HepG2 (cell line): ENCODE results near the gene PELI2. TPM values are rescaled to one million over a fixed set of nuclear protein-coding genes. Genes with fewer than 3 reads are reported as not detected.

Experiments
- AHR ChIP-seq: IDR thresholded peaks from 2 replicates; pipeline ENCODE4 v1.6.1; 2018; ENCODE audit warnings: missing genetic modification reagents, missing compliant biosample characterization
- BCLAF1 ChIP-seq: fragments of 450-650 bp; IDR thresholded peaks from 2 replicates; pipeline ENCODE4 v1.6.1; 2017; ENCODE audit warnings: mild to moderate bottlenecking
- CEBPB ChIP-seq: IDR thresholded peaks from 2 replicates; pipeline ENCODE4 v1.6.1; 2011; ENCODE audit warnings: low read depth, low read length, improper control_type of control experiment, borderline replicate concordance
- ETV6 ChIP-seq: sonication (generic); formaldehyde crosslinking; conservative IDR thresholded peaks from 2 replicates; pipeline ENCODE4 v1.4.0; 2020; ENCODE audit warnings: missing genetic modification reagents
- FOXK1 ChIP-seq: sonication (generic); formaldehyde crosslinking; IDR thresholded peaks from 2 replicates; pipeline ENCODE4 v1.4.0; 2020; ENCODE audit warnings: low read depth, missing genetic modification reagents, borderline replicate concordance
- HNF4A ChIP-seq: sonication (generic); formaldehyde crosslinking; IDR thresholded peaks from 2 replicates; pipeline ENCODE4 v1.4.0; 2020; ENCODE audit warnings: missing genetic modification reagents
- JDP2 ChIP-seq: sonication (generic); formaldehyde crosslinking; IDR thresholded peaks from 2 replicates; pipeline ENCODE4 v1.8.1; 2022; ENCODE audit warnings: missing genetic modification reagents, borderline replicate concordance
- JUNB ChIP-seq: sonication (generic); formaldehyde crosslinking; IDR thresholded peaks from 2 replicates; pipeline ENCODE4 v1.8.0; 2022; ENCODE audit warnings: missing genetic modification reagents, mild to moderate bottlenecking, borderline replicate concordance
- KDM4B ChIP-seq: sonication (generic); formaldehyde crosslinking; IDR thresholded peaks from 2 replicates; pipeline ENCODE4 v1.4.0; 2020; ENCODE audit warnings: missing genetic modification reagents
- KLF12 ChIP-seq: sonication (generic); formaldehyde crosslinking; IDR thresholded peaks from 2 replicates; pipeline ENCODE4 v1.4.0; 2020; ENCODE audit warnings: missing genetic modification reagents, borderline replicate concordance
- MEIS1 ChIP-seq: sonication (generic); formaldehyde crosslinking; IDR thresholded peaks from 2 replicates; pipeline ENCODE4 v1.9.0; 2021; ENCODE audit warnings: mild to moderate bottlenecking, missing genetic modification reagents, moderate library complexity, borderline replicate concordance
- NR2C2 ChIP-seq: sonication (generic); formaldehyde crosslinking; IDR thresholded peaks from 2 replicates; pipeline ENCODE4 v1.4.0; 2020; ENCODE audit warnings: missing genetic modification reagents, mild to moderate bottlenecking, moderate library complexity, borderline replicate concordance
- PCBP1 ChIP-seq: fragments of 200-400 bp; formaldehyde crosslinking; IDR thresholded peaks from 2 replicates; pipeline ENCODE4 v1.6.1; 2017; ENCODE audit warnings: mild to moderate bottlenecking, low read depth, low read length, borderline replicate concordance
- SMAD9 ChIP-seq: sonication (generic); formaldehyde crosslinking; IDR thresholded peaks from 2 replicates; pipeline ENCODE4 v1.5.1; 2020; ENCODE audit warnings: mild to moderate bottlenecking, missing genetic modification reagents
- TFDP2 ChIP-seq: sonication (generic); formaldehyde crosslinking; IDR thresholded peaks from 2 replicates; pipeline ENCODE4 v1.4.0; 2020; ENCODE audit warnings: missing genetic modification reagents
- ZBTB42 ChIP-seq: sonication (generic); formaldehyde crosslinking; IDR thresholded peaks from 2 replicates; pipeline ENCODE4 v1.5.0; 2020; ENCODE audit warnings: mild to moderate bottlenecking, missing genetic modification reagents
- ZMYM4 ChIP-seq: sonication (generic); formaldehyde crosslinking; IDR thresholded peaks from 2 replicates; pipeline ENCODE4 v1.8.1; 2023; ENCODE audit warnings: mild to moderate bottlenecking, missing genetic modification reagents
- ZNF160 ChIP-seq: sonication (generic); formaldehyde crosslinking; IDR thresholded peaks from 2 replicates; pipeline ENCODE4 v1.8.0; 2022; ENCODE audit warnings: mild to moderate bottlenecking, inconsistent platforms, missing genetic modification reagents
- ZNF431 ChIP-seq: sonication (generic); formaldehyde crosslinking; IDR thresholded peaks from 2 replicates; pipeline ENCODE4 v1.9.0; 2022; ENCODE audit warnings: missing genetic modification reagents, low read depth, mild to moderate bottlenecking, borderline replicate concordance
- ZNF510 ChIP-seq: sonication (generic); formaldehyde crosslinking; IDR thresholded peaks from 2 replicates; pipeline ENCODE4 v1.4.0; 2020; ENCODE audit warnings: low read depth, mild to moderate bottlenecking, missing genetic modification reagents
- ZNF543 ChIP-seq: sonication (generic); formaldehyde crosslinking; IDR thresholded peaks from 2 replicates; pipeline ENCODE4 v1.4.0; 2020; ENCODE audit warnings: mild to moderate bottlenecking, missing genetic modification reagents
- ZNF766 ChIP-seq: sonication (generic); formaldehyde crosslinking; IDR thresholded peaks from 2 replicates; pipeline ENCODE4 v1.5.0; 2020; ENCODE audit warnings: missing genetic modification reagents, borderline replicate concordance
- polyA plus RNA-seq, 8 experiments: library from polyadenylated mRNA; depleted of rRNA in 3 of 8; stranded (reverse) in 7 of 8; unstranded in 1 of 8; fragments of >200 nt; fragmentation: Illumina TruSeq in 4 of 8; extraction: Trizol in 4 of 8; gene quantifications; 2 replicates each; pipeline versions ENCODE4 v1.2.1 to v1.2.3, GENCODE V29; 2011 to 2016; ENCODE audit warnings: low read depth in 4 of 8, missing spikeins in 1 of 8, mixed read lengths in 1 of 8; ENCODE audit not compliant: insufficient read depth in 1 of 8
- total RNA-seq, 5 experiments: library from RNA; depleted of rRNA; stranded (reverse); fragments of >200 nt; fragmentation: Illumina TruSeq; extraction: Trizol; gene quantifications; 2 replicates each; pipeline ENCODE4 v1.2.3, GENCODE V29; 2016; ENCODE audit warnings: low read depth in 1 of 5

PELI2 gene
- total and polyA plus RNA-seq, 2 of the 13 experiments (the other 11 are each of a cell fraction or from before 2014, with no cell fraction given): 0.07 TPM; not detected in 1

DNA sequence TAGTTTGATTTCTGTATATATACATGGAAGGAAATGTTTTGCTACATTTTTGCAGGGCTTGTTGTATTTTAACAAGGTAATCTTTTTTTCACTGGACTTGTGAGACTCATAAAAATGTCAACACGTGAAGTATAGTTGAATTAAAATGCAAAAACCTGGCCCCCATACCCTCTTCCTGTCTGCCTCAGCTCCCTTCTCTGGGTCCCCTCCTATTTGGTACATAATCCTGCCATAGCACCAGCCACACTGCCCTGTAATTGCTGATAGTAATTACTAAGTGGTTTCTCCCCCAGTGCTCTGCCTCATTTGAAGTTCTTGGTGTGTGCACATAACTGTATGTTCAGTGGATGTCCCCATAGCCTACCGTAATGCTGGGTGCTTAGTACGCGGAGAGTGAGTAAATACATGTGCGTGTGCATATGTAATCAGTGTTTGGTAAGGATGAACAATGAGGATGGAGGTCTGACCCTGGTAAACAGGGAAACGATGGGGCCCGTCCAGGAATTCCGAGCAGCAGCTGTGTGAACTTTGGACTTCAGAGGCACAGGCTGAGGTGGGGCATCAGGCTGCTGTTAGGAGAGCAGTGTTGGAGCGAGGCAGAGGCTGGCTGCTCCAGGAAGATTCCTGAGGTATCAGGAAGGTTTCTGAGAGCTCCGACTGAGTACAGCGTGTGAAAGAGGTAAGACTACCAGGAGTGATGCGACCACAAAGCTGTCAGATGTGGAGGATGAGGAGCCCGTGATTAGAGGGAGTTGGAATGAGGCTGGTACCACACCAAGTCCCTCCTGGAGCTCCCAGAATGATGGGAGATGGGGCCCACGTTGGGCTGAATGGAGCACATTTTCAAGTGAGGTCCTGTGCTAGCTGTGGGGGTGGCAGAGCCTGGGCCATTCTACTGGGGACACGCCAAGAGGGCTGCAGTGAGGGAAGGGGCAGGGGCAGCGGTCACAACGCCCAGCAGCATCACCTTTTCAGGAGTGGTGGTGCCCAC, 106.8 kb downstream of the PELI2 start (continued):
- TF ChIP-seq ZBTB42 (CRISPR knock-in tag) (no peak), JDP2 (CRISPR knock-in tag) (no peak), ZMYM4 (peak; percentile 69), ETV6 (CRISPR knock-in tag) (no peak), CEBPB (0 out of 2 replicates have a peak, but pooled peaks have one; percentile 21), JUNB (CRISPR knock-in tag) (no peak), KLF12 (CRISPR knock-in tag) (no peak), BCLAF1 (no peak), HNF4A (CRISPR knock-in tag) (peak; percentile 94), ZNF431 (CRISPR knock-in tag) (no peak), TFDP2 (CRISPR knock-in tag) (no peak), PCBP1 (no peak), NR2C2 (no peak), ZNF510 (no peak), FOXK1 (peak; percentile 68; the same call in 1 of the 2 replicates), SMAD9 (no peak), ZNF766 (CRISPR knock-in tag) (no peak), MEIS1 (CRISPR knock-in tag) (no peak), AHR (CRISPR knock-in tag) (no peak), ZNF543 (CRISPR knock-in tag) (no peak), ZNF160 (CRISPR knock-in tag) (no peak), KDM4B (CRISPR knock-in tag) (no peak)
